GM12864 (cell line): ENCODE data around the gene VEZT.
A peak's percentile ranks its signal among the peaks of the same experiment; 100 is the strongest.

Source experiments
- DNase-seq: peaks from one replicate; pipeline ENCODE4 v3.0.0-alpha.2; 2011; ENCODE audit warnings: low read depth
- H3K4me3 ChIP-seq: 2 replicates; pipeline ENCODE4 v1.5.1; 2011; ENCODE audit warnings: mild to moderate bottlenecking, low read depth, low read length, control low read depth
- TF ChIP-seq, protein P1 (sequence below): IDR thresholded peaks from 2 replicates; pipeline ENCODE4 v1.5.1; 2011; ENCODE audit warnings: low read depth, mild to moderate bottlenecking, moderate library complexity, low read length, control low read depth, inconsistent platforms; ENCODE audit errors: missing control alignments

Gene VEZT

GRCh38 chr12:95213928-95214327, 3.7 kb upstream of the VEZT start:
- peak overlapping the region; percentile 33; the same call in 1 of the 2 replicates for H3K4me3 ChIP-seq
- DNase-seq, result no peak
- TF ChIP-seq, protein P1, sequence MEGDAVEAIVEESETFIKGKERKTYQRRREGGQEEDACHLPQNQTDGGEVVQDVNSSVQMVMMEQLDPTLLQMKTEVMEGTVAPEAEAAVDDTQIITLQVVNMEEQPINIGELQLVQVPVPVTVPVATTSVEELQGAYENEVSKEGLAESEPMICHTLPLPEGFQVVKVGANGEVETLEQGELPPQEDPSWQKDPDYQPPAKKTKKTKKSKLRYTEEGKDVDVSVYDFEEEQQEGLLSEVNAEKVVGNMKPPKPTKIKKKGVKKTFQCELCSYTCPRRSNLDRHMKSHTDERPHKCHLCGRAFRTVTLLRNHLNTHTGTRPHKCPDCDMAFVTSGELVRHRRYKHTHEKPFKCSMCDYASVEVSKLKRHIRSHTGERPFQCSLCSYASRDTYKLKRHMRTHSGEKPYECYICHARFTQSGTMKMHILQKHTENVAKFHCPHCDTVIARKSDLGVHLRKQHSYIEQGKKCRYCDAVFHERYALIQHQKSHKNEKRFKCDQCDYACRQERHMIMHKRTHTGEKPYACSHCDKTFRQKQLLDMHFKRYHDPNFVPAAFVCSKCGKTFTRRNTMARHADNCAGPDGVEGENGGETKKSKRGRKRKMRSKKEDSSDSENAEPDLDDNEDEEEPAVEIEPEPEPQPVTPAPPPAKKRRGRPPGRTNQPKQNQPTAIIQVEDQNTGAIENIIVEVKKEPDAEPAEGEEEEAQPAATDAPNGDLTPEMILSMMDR, result no peak

DNA sequence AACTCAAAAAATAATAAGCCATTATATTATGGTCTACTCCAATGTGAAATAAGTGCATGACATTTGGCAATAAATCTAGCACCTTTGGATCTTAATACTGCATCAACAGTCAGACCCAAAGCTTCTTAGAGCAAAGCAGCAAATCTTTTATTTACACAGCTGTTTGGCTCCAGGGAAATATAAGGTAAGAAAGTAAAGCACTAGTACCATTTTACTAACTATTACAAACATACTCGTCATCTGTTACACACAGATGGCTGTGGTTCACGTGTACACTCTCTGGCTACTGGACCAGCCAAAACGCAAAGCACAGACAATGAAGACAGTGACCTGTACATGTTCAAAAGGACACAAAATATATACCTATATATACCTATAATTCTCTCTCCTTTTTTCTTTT, 3.1 kb upstream of the VEZT start:
- TF ChIP-seq, protein P1, result no peak
- no peak for DNase-seq
- peak overlapping the region; percentile 39 for H3K4me3 ChIP-seq

DNA sequence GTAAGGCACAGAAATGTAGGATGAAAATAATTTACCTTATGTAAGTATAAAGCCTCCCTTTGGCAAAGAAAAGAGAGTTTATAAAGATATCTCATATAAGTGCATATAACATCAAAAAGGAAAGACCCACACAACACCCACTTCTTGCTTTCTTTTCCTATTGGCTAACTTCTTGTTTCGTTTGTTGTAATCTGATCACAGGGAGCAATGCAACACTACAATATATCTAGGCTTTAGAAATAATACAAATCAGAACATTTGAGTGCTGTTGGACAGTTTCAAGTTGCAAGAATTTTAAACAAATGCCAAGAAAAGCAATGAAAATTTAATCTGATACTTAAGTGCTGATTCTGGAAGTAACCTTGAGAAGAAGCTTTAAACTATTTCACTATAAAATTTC, 1.7 kb upstream of the VEZT start:
- DNase-seq, result no peak
- TF ChIP-seq, protein P1, result no peak
- peak overlapping the region; percentile 73 for H3K4me3 ChIP-seq

DNA sequence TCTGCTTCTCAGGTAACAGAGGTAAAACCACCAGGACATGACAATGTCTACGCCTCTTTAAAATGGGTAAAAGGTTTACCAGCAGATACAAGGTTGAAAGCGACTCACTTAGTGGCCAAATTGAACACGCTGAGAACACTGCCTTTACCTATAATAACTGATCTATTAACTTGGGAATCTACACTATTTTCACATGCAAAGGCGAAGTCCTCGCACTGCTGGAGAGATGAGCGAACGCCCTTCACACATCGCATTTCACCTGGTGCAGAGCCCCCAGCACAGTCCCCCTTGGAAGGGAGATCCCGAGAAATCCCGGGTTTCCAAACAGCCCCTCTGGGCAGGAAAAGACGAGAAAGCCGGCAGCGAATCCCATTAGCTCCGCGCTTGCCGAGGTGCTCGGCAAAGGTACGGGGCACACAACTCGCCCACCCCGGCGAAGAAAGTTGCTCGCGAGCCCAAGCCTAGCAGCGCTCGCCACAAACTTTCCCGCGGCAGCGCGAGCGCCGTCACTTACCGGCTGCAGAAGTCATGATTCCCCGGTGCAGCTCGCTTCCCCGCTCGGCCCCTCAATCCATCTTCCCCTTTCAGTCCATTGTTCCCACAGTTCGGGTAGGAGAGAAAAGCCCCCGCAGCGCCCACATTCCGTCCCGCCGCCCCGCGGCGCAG, 763 bp upstream of the VEZT start:
- no peak for DNase-seq

GRCh38 chr12:95218150-95219133, 835 bp downstream of the VEZT start:
- DNase-seq, result no peak
- peak overlapping the region; percentile 73 for H3K4me3 ChIP-seq
- TF ChIP-seq, protein P1, result no peak

More for the DNA sequence above, 763 bp upstream of the VEZT start:
- H3K4me3 ChIP-seq, result peak overlapping the region; percentile 73
- TF ChIP-seq, protein P1, result no peak

- peak overlapping the region; percentile 53 for H3K4me3 ChIP-seq
- TF ChIP-seq, protein P1, result no peak
- no peak for DNase-seq
These were observed 2.6 kb downstream of the VEZT start for GRCh38 chr12:95220190-95220589.
